Measurements from ENCODE around the gene DTNBP1.

GRCh38 chr6:15483060-15483459 is 179.8 kb downstream of the DTNBP1 start:
- TF ChIP-seq CTCF (conservative IDR thresholded peaks at IDR 0.05 in 1 of 2, IDR thresholded peaks at IDR 0.05 in 1 of 2; ENCODE audit: low read depth in 1 of 2, low read length in 2 of 2) = no peak
- no peak for TF ChIP-seq EZH2 (IDR thresholded peaks at IDR 0.05; ENCODE audit: low read length, missing control alignments)
